ENCODE measurements around the gene CHN2.

GRCh38 chr7:29326864-29327263 is 132.3 kb downstream of the CHN2 start:
- TF ChIP-seq POLR2A (IDR thresholded peaks at IDR 0.05) (no peak), CTCF (IDR thresholded peaks at IDR 0.05) (no peak)

Data from prostate gland (tissue), 2 donors.